ENCODE results near the gene ZIM2. TPM values are rescaled to one million over a fixed set of nuclear protein-coding genes. Genes with fewer than 3 reads are reported as not detected.

The ZIM2 gene
- total RNA-seq, 4 donors from 2014 or later, result not detected

GRCh38 chr19:56842412-56842811 lies 1.9 kb upstream of the ZIM2 start:
- TF ChIP-seq POLR2A (IDR thresholded peaks at IDR 0.05) (no peak), CTCF (IDR thresholded peaks at IDR 0.05) (no peak)
- Histone ChIP-seq H3K4me3 (no peak overlapping the region), H3K27me3 (no peaks in the 10 kb centered on the region), H3K4me1 (no peaks in the 10 kb centered on the region), H3K36me3 (no peaks in the 10 kb centered on the region), H3K9me3 (peaks cover 0 to 29% (median 18%) of the 10 kb centered on the region in 4 donors), H3K27ac (no peak overlapping the region)
- DNase-seq, result no peak

GRCh38 chr19:56841193-56841543 lies 642 bp upstream of the ZIM2 start:
- DNase-seq, result no peak
- Histone ChIP-seq H3K27me3 (no peaks in the 10 kb centered on the region), H3K36me3 (no peaks in the 10 kb centered on the region), H3K9me3 (peaks cover 0 to 33% (median 18%) of the 10 kb centered on the region in 4 donors), H3K4me1 (no peaks in the 10 kb centered on the region), H3K4me3 (no peak overlapping the region), H3K27ac (no peak overlapping the region)
- no peak for TF ChIP-seq CTCF (IDR thresholded peaks at IDR 0.05)
- TF ChIP-seq POLR2A (IDR thresholded peaks at IDR 0.05), result no peak

GRCh38 chr19:56839652-56840450 lies 675 bp downstream of the ZIM2 start:
- no peaks in the 10 kb centered on the region for H3K4me1 ChIP-seq
- peaks cover 0 to 33% (median 18%) of the 10 kb centered on the region in 4 donors for H3K9me3 ChIP-seq
- peak; percentile 44 to 82 (median 53) for DNase-seq
- TF ChIP-seq POLR2A (IDR thresholded peaks at IDR 0.05) (no peak), CTCF (IDR thresholded peaks at IDR 0.05) (no peak)
- peak overlapping the region in 3 of 4 donors; percentile 13 to 69 (median 43) for H3K27ac ChIP-seq
- peak overlapping the region in 3 of 4 donors; percentile 14 to 44 (median 27) for H3K4me3 ChIP-seq
- no peaks in the 10 kb centered on the region for H3K27me3 ChIP-seq
- no peaks in the 10 kb centered on the region for H3K36me3 ChIP-seq

GRCh38 chr19:56838909-56839651 lies 1.4 kb downstream of the ZIM2 start:
- DNase-seq, result peak; percentile 64 to 89 (median 67)
- Histone ChIP-seq H3K27me3 (no peaks in the 10 kb centered on the region), H3K27ac (peak overlapping the region in 2 of 4 donors; percentile 68 to 73), H3K9me3 (peaks cover 0 to 33% (median 18%) of the 10 kb centered on the region in 4 donors), H3K36me3 (no peaks in the 10 kb centered on the region), H3K4me3 (peak overlapping the region in 2 of 4 donors; percentile 37 to 41), H3K4me1 (no peaks in the 10 kb centered on the region)
- TF ChIP-seq POLR2A (IDR thresholded peaks at IDR 0.05), result no peak
- TF ChIP-seq CTCF (IDR thresholded peaks at IDR 0.05), result no peak

GRCh38 chr19:56838024-56838908 lies 2.3 kb downstream of the ZIM2 start:
- H3K4me3 ChIP-seq, result peak overlapping the region in 3 of 4 donors; percentile 12 to 41 (median 37)
- TF ChIP-seq POLR2A (IDR thresholded peaks at IDR 0.05), result no peak
- TF ChIP-seq CTCF (IDR thresholded peaks at IDR 0.05), result no peak
- H3K9me3 ChIP-seq, result peaks cover 0 to 33% (median 18%) of the 10 kb centered on the region in 4 donors

More at GRCh38 chr19:56838024-56838908, 2.3 kb downstream of the ZIM2 start:
- DNase-seq, result peak in 1 of 3 donors; percentile 46
- Histone ChIP-seq H3K27ac (peak overlapping the region in 3 of 4 donors; percentile 38 to 73 (median 68)), H3K36me3 (no peaks in the 10 kb centered on the region), H3K27me3 (no peaks in the 10 kb centered on the region), H3K4me1 (no peaks in the 10 kb centered on the region)
